T-helper 17 cell (primary cell): Measurements from ENCODE around the gene OSBPL10. TPM values are rescaled to one million over a fixed set of nuclear protein-coding genes. Genes with fewer than 3 reads are reported as not detected.
"Not testable (repeated sequence)": the region's sequence is repeated elsewhere in the genome, so short reads cannot be mapped to it uniquely, and the experiment has no call there.

ENCODE experiments used
- ATAC-seq: fragments of 150-1000 bp; cut with Tn5 transposase; 2 replicates; pipeline ENCODE4 v1.10.0; 2021; ENCODE audit warnings: mild to moderate bottlenecking, moderate library complexity
- DNase-seq, 3 donors: peaks; one replicate each; pipeline versions ENCODE4 v3.0.0 to v3.0.0-alpha.2; 2020 to 2021
- H3K9me3 ChIP-seq: one replicate; pipeline ENCODE4 v1.7.0; 2013; ENCODE audit warnings: low read length, mild to moderate bottlenecking; ENCODE audit not compliant: control insufficient read depth, poor library complexity, severe bottlenecking
- H3K27ac Mint-ChIP-seq: one replicate; pipeline ENCODE4 v1.8.0; 2022; ENCODE audit warnings: mild to moderate bottlenecking, moderate library complexity, mixed read lengths
- H3K27me3 Mint-ChIP-seq: one replicate; pipeline ENCODE4 v1.8.0; 2022; ENCODE audit warnings: mixed read lengths
- H3K36me3 Mint-ChIP-seq: one replicate; pipeline ENCODE4 v1.8.0; 2022; ENCODE audit warnings: low read depth, mixed read lengths
- H3K4me1 Mint-ChIP-seq: one replicate; pipeline ENCODE4 v1.8.0; 2022; ENCODE audit warnings: mild to moderate bottlenecking, mixed read lengths
- H3K4me3 Mint-ChIP-seq: one replicate; pipeline ENCODE4 v1.8.0; 2022; ENCODE audit warnings: mild to moderate bottlenecking, moderate library complexity, mixed read lengths
- total RNA-seq, 4 donors: library from RNA in 2 of 4; stranded (reverse) in 2 of 4; gene quantifications; one replicate each; pipeline ENCODE4 v1.2.3 and lab custom pipeline; 2022 to 2026

The OSBPL10 gene, protein sequence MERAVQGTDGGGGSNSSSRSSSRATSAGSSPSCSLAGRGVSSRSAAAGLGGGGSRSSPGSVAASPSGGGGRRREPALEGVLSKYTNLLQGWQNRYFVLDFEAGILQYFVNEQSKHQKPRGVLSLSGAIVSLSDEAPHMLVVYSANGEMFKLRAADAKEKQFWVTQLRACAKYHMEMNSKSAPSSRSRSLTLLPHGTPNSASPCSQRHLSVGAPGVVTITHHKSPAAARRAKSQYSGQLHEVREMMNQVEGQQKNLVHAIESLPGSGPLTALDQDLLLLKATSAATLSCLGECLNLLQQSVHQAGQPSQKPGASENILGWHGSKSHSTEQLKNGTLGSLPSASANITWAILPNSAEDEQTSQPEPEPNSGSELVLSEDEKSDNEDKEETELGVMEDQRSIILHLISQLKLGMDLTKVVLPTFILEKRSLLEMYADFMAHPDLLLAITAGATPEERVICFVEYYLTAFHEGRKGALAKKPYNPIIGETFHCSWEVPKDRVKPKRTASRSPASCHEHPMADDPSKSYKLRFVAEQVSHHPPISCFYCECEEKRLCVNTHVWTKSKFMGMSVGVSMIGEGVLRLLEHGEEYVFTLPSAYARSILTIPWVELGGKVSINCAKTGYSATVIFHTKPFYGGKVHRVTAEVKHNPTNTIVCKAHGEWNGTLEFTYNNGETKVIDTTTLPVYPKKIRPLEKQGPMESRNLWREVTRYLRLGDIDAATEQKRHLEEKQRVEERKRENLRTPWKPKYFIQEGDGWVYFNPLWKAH
- total RNA-seq (1 to 10 TPM in 1 of 2 donors, not detected in 1; 8.5 TPM), total RNA-seq (lab: John Stamatoyannopoulos, UW) (0.15 to 0.46 reads per million in 2 donors)

DNA sequence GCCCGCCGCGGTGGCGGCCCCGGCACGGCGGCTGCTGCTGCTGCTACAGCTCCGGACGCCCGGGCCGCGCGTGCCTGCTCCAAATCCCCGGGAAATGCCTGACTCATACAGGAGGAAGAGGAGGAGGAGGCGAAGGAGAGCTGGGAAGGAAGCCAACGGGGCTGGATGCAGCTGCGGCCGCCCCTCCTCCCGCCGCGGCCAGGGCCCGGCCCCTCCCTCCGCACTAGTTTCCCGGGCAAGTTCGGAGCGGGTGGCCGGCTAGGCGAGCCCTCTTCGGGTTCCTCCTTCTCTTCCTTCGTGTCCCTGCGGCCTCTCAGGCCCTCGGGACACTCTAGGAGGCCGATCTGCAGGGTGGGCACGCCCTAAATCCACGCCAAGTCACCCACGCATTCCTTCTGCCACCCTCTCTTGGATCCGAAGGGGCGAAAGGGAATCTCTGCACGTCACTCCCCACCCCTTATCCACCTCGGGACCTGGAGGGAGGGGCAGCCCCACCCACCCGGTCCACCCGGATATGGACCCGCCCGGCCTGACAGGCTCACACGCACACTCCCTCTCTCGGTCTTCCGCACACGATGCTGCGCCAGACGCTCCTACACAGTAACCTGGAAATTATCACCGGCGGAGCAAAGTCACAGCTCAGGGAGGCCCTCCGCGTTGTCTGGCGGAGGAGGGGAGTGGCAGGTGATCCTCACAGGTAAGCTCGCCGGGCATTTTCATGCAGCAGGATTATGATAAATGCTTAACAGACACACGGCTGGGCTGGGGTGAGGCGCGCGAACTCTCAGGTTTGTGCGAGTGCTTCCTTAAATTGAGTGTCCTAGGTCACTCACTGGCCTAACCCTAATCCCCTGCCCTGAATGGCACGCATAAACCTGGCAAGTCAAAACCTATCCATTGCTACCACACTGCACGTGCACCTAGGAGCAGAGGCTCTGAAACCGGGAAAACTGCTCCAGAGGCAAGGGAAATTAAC, at the start of gene OSBPL10, which contains the start of gene ZNF860:
Gene OSBPL10, minus strand, starts transcription at position 57 of the 976 bp plus-strand sequence. CDS start 83 bp downstream, outside the sequence.
Gene ZNF860, plus strand, starts transcription at position 545 of the 976 bp plus-strand sequence. CDS start 7,330 bp downstream, outside the sequence.
- ATAC-seq, result peak; percentile 60
- Mint-ChIP-seq H3K4me3 (peak within 1 kb of the TSS; percentile 94), H3K27me3 (peaks cover 60% of the 10 kb centered on the region), H3K36me3 (peaks cover 6% of the 10 kb centered on the region), H3K27ac (no peak within 1 kb of the TSS), H3K4me1 (peaks cover 8% of the 10 kb centered on the region)
- H3K9me3 ChIP-seq, result no peaks in the 10 kb centered on the region
- no peak for DNase-seq

DNA sequence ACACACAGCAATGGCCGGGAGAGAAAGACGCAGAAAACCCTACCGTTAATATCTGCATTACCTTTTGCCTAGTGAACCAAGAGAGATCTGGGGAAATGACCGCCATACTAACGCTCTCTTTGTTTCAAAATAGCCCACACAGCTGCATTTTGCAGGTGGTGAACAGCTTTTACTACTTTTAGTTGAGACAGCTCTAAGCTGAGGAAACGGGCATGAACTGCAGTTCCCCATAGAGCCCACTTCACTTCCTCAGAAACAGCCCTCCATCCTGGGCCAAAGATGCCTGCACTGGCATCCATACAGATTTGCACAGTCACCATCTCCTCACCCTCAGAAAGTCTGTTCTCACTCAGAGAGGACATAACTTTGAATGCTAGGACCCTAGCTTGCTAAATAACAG, 45.5 kb upstream of the OSBPL10 start:
- H3K4me3 Mint-ChIP-seq, result no peak overlapping the region
- peaks cover 19% of the 10 kb centered on the region for H3K27me3 Mint-ChIP-seq
- no peak for ATAC-seq

DNA sequence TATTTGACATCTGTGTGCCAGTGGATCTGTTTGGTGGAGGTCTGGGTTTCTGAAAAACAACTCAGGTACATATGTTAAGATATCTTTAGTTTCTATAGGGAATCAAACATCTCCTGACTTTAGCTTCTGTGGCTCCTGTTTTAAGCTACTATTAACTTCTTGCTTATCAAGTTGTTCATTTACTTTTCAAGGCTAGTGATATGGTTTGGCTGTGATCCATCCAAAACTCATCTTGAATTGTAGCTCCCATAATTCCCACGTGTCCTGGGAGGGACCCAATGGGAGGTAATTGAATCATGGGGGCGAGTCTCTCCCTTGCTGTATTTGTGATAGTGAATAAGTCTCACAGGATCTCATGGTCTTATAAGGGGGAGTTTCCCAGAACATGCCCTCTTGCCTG, 41.9 kb upstream of the OSBPL10 start:
- ATAC-seq (no peak), DNase-seq (no peak)
- Mint-ChIP-seq H3K27me3 (peaks cover 18% of the 10 kb centered on the region), H3K36me3 (no peaks in the 10 kb centered on the region), H3K4me3 (no peak overlapping the region), H3K27ac (no peak overlapping the region), H3K4me1 (peaks cover 9% of the 10 kb centered on the region)
- no peaks in the 10 kb centered on the region for H3K9me3 ChIP-seq

More for the DNA sequence above, 45.5 kb upstream of the OSBPL10 start:
- Mint-ChIP-seq H3K27ac (no peak overlapping the region), H3K36me3 (peaks cover 2% of the 10 kb centered on the region), H3K4me1 (no peaks in the 10 kb centered on the region)
- H3K9me3 ChIP-seq, result no peaks in the 10 kb centered on the region
- DNase-seq, result no peak

DNA sequence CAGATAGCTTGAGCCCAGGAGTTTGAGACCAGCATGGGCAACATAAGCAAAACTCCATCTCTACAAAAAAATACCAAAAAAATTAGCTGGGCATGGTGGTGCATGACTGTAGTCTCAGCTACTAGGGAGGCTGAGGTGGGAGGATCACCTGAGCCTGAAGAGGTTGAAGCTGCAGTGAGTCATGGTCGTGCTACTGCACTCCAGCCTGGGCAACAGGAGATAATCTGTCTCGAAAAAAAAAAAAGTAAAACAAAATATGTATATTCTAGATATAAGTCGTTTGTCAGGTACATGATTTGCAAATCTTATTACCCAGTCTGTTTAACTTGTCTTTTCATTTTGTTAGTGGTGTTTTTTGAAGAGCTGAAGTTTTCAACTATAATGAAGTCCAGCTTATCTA, 40.7 kb upstream of the OSBPL10 start:
- no peaks in the 10 kb centered on the region for H3K9me3 ChIP-seq
- no peak for DNase-seq
- H3K36me3 Mint-ChIP-seq, result no peaks in the 10 kb centered on the region
- peaks cover 9% of the 10 kb centered on the region for H3K4me1 Mint-ChIP-seq
- no peak for ATAC-seq
- no peak overlapping the region for H3K27ac Mint-ChIP-seq
- no peak overlapping the region for H3K4me3 Mint-ChIP-seq
- H3K27me3 Mint-ChIP-seq, result peaks cover 9% of the 10 kb centered on the region

DNA sequence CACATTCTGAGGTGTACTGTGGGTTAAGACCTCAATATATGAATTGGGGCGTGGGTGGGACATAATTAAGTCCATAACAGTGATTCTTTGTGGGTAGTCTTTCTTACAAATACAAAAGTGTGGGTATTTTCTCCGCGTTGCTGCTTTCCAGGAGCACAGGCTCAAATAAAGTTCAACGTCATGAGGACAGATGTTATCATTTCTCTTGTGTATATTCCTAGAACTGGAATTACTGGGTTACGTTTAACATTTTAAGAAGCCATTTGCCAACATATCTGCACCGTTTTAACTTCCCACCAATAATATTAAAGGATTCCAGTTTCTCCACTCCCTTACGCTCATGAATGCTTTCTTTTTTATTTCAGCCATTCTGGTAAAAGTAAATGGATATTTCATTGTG, 40.1 kb upstream of the OSBPL10 start:
- no peak for DNase-seq
- Mint-ChIP-seq H3K4me1 (peaks cover 9% of the 10 kb centered on the region), H3K36me3 (no peaks in the 10 kb centered on the region), H3K27me3 (peaks cover 5% of the 10 kb centered on the region), H3K27ac (no peak overlapping the region), H3K4me3 (no peak overlapping the region)
- ATAC-seq, result no peak
- H3K9me3 ChIP-seq, result no peaks in the 10 kb centered on the region

DNA sequence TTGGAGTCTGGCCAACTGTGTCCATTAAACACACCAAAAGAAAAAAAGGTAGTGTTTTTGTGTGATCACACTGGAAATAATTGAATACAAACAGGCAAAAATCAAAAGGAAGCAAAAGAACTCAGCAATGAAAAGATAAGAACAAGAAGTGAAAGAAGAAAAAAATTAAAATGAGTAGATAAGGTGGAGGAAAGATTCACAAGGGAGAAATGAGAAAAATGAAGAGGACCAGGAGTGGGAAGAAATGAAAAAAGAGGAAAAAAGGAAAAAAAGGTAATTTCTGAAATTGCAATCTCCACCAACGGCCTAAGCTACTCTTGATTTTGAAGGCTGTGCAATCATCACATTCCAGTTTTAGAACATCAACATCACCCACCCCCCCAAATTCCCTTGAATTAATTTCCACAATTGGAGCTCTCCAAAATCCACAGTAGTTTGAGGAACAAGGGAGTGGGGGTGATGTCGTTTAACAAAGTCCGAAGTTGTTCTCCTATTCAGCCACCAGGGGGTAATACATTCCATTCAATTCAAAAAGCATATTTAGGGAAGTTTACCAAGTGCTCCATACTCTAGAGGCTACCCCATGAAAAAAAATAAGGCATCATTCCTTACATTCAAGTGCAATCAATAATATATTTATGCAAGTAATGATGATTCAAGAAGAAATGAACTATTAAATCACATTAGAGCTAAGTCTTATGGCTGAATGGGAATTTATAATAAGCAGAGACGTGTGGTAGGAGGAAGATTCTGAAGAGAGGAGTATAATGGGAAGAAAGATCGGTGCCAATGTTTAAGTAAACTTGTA, 37.9 kb upstream of the OSBPL10 start:
- no peaks in the 10 kb centered on the region for H3K36me3 Mint-ChIP-seq

DNA sequence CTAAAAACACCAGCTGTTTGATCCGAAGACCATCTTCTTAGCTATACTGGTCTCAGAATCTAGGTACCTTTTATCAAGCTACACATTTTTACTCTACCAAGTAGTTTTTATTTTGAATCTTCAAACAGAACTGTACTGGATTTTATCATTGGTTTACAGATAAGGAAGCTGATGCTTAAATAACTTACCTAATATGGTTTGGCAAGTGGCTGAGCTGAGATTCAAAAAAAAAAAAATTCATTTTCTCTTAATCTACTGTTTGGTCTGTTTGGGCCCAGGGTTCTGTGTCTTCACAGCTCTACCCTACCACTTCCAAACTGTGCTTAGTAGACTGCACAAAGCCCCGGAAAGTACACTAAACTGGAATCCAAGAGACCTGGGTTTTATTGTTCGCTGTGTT, 36.2 kb upstream of the OSBPL10 start:
- Mint-ChIP-seq H3K4me3 (no peak overlapping the region), H3K27ac (no peak overlapping the region), H3K4me1 (peaks cover 9% of the 10 kb centered on the region), H3K36me3 (no peaks in the 10 kb centered on the region), H3K27me3 (peaks cover 5% of the 10 kb centered on the region)
- no peak for DNase-seq
- H3K9me3 ChIP-seq, result no peaks in the 10 kb centered on the region
- ATAC-seq, result no peak

More for the DNA sequence above, 37.9 kb upstream of the OSBPL10 start:
- peak; percentile 44 for ATAC-seq
- H3K9me3 ChIP-seq, result no peaks in the 10 kb centered on the region
- H3K4me1 Mint-ChIP-seq, result peaks cover 9% of the 10 kb centered on the region
- peak overlapping the region; percentile 79 for H3K27ac Mint-ChIP-seq
- H3K27me3 Mint-ChIP-seq, result peaks cover 5% of the 10 kb centered on the region
- DNase-seq, result no peak
- H3K4me3 Mint-ChIP-seq, result peak overlapping the region; percentile 25

DNA sequence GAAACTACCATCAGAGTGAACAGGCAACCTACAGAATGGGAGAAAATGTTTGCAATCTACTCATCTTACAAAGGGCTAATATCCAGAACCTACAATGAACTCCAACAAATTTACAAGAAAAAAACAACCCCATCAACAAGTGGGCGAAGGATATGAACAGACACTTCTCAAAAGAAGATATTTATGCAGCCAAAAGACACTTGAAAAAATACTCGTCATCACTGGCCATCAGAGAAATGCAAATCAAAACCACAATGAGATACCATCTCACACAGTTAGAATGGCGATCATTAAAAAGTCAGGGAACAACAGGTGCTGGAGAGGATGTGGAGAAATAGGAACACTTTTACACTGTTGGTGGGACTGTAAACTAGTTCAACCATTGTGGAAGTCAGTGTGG, 34.6 kb upstream of the OSBPL10 start:
- H3K9me3 ChIP-seq, H3K27ac Mint-ChIP-seq, H3K4me3 Mint-ChIP-seq, H3K36me3 Mint-ChIP-seq, DNase-seq, ATAC-seq, H3K4me1 Mint-ChIP-seq: not testable (repeated sequence)
- peaks cover 13% of the 10 kb centered on the region for H3K27me3 Mint-ChIP-seq

DNA sequence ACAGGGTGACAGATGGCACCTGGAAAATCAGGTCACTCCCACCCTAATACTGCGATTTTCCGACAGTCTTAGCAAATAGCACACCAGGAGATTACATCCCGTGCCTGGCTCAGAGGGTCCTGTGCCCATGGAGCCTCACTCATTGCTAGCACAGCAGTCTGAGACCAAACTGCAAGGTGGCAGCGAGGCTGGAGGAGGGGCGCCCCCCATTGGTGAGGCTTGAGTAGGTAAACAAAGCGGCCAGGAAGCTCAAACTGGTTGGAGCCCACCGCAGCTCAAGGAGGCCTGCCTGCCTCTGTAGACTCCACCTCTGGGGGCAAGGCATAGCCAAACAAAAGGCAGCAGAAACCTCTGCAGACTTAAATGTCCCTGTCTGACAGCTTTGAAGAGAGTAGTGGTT, 29.6 kb upstream of the OSBPL10 start:
- H3K4me1 Mint-ChIP-seq, DNase-seq, H3K4me3 Mint-ChIP-seq, H3K27ac Mint-ChIP-seq, H3K36me3 Mint-ChIP-seq, ATAC-seq, H3K9me3 ChIP-seq: not testable (repeated sequence)
- peaks cover 23% of the 10 kb centered on the region for H3K27me3 Mint-ChIP-seq

DNA sequence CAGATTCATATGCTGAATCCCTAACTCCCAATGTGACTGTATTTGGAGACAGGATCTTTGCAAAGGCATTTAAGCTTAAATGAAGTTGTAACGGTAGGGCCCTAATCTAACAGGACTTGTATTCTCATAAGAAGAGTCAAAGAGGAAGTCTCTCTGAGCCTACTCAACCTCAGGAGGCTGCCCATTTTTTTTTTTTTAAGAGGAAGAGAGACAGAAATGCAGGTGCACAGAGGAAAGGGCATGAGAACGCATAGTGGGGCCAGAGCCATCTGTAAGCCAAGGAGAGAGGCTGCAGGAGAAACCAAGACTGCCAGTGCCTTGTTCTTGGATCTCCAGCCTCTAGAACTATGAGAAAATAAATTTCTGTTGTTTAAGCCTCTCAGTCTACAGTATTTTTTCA, 28.9 kb upstream of the OSBPL10 start:
- DNase-seq (no peak), ATAC-seq (no peak)
- no peaks in the 10 kb centered on the region for H3K36me3 Mint-ChIP-seq
- H3K4me3 Mint-ChIP-seq, result no peak overlapping the region
- H3K9me3 ChIP-seq, result no peaks in the 10 kb centered on the region
- peaks cover 23% of the 10 kb centered on the region for H3K27me3 Mint-ChIP-seq
- H3K27ac Mint-ChIP-seq, result no peak overlapping the region
- H3K4me1 Mint-ChIP-seq, result no peaks in the 10 kb centered on the region

DNA sequence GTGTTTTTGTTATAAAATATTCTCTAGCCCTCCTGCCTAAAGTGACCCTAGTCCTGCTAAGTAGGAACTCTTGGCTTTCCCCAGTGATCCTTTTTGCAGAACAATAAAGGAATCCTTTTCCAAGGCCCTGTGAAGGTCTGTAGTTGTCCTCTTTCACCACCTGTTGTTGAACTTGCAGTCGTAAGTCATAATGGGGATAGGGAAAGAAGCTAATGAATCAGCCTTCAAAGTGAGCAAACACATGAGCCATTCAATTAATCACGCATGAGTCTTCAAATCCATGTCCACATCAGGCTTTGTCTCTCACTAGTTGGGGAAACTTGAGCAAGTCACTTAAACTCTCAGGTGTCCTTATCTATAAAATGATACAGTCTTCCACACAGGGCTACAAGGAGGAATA, 28.0 kb upstream of the OSBPL10 start:
- H3K36me3 Mint-ChIP-seq, result peaks cover 2% of the 10 kb centered on the region
- DNase-seq, result no peak
- H3K4me3 Mint-ChIP-seq, result no peak overlapping the region
- H3K9me3 ChIP-seq, result no peaks in the 10 kb centered on the region
- H3K27me3 Mint-ChIP-seq, result peaks cover 23% of the 10 kb centered on the region
- no peak overlapping the region for H3K27ac Mint-ChIP-seq
- no peaks in the 10 kb centered on the region for H3K4me1 Mint-ChIP-seq
- no peak for ATAC-seq
